Smooth muscle cell (in vitro differentiated cells): ENCODE measurements around the gene RAB24. TPM values are rescaled to one million over a fixed set of nuclear protein-coding genes. Genes with fewer than 3 reads are reported as not detected.

Experiments
- DNase-seq: peaks from one replicate; lab custom pipeline; 2025; ENCODE audit not compliant: unreplicated experiment; lab: John Stamatoyannopoulos, UW
- H2AFZ ChIP-seq: fragments of 200-600 bp; sonication (generic); 2 replicates; pipeline ENCODE4 v1.6.0; 2016; ENCODE audit warnings: antibody characterized with exemption, low read depth, mild to moderate bottlenecking
- H3F3A ChIP-seq: fragments of 200-600 bp; sonication (generic); 2 replicates; pipeline ENCODE4 v1.6.0; 2017; ENCODE audit warnings: antibody characterized with exemption, low read depth
- H3K27ac ChIP-seq: fragments of 200-600 bp; sonication (generic); 2 replicates; pipeline ENCODE4 v1.5.1; 2016; ENCODE audit warnings: low read depth, mild to moderate bottlenecking
- H3K27me3 ChIP-seq: fragments of 200-600 bp; sonication (generic); 2 replicates; pipeline ENCODE4 v1.6.1; 2016; ENCODE audit warnings: low read depth, mild to moderate bottlenecking
- H3K36me3 ChIP-seq: fragments of 200-600 bp; sonication (generic); 2 replicates; pipeline ENCODE4 v1.5.1; 2016; ENCODE audit warnings: low read depth
- H3K4me1 ChIP-seq: fragments of 200-600 bp; sonication (generic); 2 replicates; pipeline ENCODE4 v1.5.1; 2016; ENCODE audit warnings: low read depth
- H3K4me2 ChIP-seq: fragments of 200-600 bp; sonication (generic); 2 replicates; pipeline ENCODE4 v1.6.0; 2016; ENCODE audit warnings: mild to moderate bottlenecking
- H3K4me3 ChIP-seq: fragments of 200-600 bp; sonication (generic); 2 replicates; pipeline ENCODE4 v1.5.1; 2016; ENCODE audit warnings: mild to moderate bottlenecking
- H3K79me2 ChIP-seq: fragments of 200-600 bp; sonication (generic); 2 replicates; pipeline ENCODE4 v1.6.0; 2016; ENCODE audit warnings: low read depth, mild to moderate bottlenecking
- H3K9ac ChIP-seq: fragments of 200-600 bp; sonication (generic); 2 replicates; pipeline ENCODE4 v1.6.0; 2016; ENCODE audit warnings: low read depth
- H3K9me3 ChIP-seq: fragments of 200-600 bp; sonication (generic); replicated peaks from 2 replicates; pipeline ENCODE4 v1.5.1; 2016; ENCODE audit warnings: low read depth
- H4K20me1 ChIP-seq: fragments of 200-600 bp; sonication (generic); 2 replicates; pipeline ENCODE4 v1.6.0; 2016; ENCODE audit warnings: low read depth
- CTCF ChIP-seq: fragments of 200-600 bp; sonication (generic); IDR thresholded peaks from 2 replicates; pipeline ENCODE4 v1.5.1; 2017; ENCODE audit warnings: borderline replicate concordance, mild to moderate bottlenecking, antibody characterized with exemption; ENCODE audit not compliant: insufficient read depth, poor library complexity, severe bottlenecking
- WGBS: methylation state at CpG from one replicate; pipeline ENCODE4 v1.1.7; 2016; ENCODE audit warnings: low lambda C conversion rate; 5-methylcytosine and 5-hydroxymethylcytosine counted together
- polyA plus RNA-seq: library from polyadenylated mRNA; unstranded; fragments of >200 nt; fragmentation: Nextera tagmentation; extraction: Ambion mirVana; gene quantifications from 2 replicates; pipeline ENCODE4 v1.2.1, GENCODE V29; 2016
- total RNA-seq: library from RNA; depleted of rRNA; stranded (reverse); fragments of >200 nt; gene quantifications from 2 replicates; pipeline ENCODE4 v1.2.3, GENCODE V29; 2014

The RAB24 gene
- total and polyA plus RNA-seq, 2 experiments from 2014 or later, result 41.8 to 46.4 TPM

DNA sequence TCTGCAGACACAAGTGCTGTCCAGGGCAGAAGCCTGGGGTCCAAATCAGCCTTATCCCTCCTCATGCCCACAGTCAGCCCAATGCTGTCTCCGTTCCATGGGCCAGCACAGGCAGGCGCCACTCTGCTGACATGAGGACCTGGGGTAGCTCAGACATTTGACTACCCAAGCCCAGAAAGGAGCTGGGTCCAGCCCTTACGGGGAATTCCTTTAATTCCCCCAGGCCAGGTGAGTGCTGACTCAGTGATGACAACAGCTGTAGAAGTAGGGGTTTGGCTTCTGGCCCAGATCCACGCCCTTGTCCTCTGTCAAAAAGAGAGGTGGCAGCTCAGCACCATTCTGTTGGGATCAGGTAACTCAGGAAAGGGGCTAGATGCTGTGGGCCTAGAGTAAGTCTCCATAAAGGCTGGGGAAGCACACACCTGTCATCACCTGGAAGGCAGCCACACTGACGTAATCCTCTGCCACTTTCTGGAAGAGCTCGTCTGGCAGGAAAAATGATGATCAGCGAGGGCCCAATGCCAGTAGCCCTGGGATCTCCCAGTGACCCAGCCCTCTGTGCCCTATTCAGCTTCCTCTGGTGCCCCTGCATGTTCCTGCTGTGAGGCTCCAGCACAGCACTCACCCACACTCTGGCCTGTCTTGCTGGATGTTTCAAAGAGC is 1.9 kb downstream of the RAB24 start:
- H3K4me1 ChIP-seq, result peaks cover 12% of the 10 kb centered on the region
- H3K4me3 ChIP-seq, result peak overlapping the region; percentile 100
- no peak overlapping the region for H2AFZ ChIP-seq
- 72% methylated on average over 7 of the region's 7 CpGs for WGBS
- H3K27me3 ChIP-seq, result no peaks in the 10 kb centered on the region
- TF ChIP-seq CTCF, result no peak
- H3K79me2 ChIP-seq, result peaks cover 30% of the 10 kb centered on the region
- H4K20me1 ChIP-seq, result peaks cover 29% of the 10 kb centered on the region
- no peaks in the 10 kb centered on the region for H3K36me3 ChIP-seq
- peak overlapping the region; percentile 97 for H3K9ac ChIP-seq
- peaks cover 36% of the 10 kb centered on the region for H3F3A ChIP-seq
- no peak for DNase-seq
- H3K4me2 ChIP-seq, result peak overlapping the region; percentile 100
- H3K27ac ChIP-seq, result peak overlapping the region; percentile 96
- H3K9me3 ChIP-seq, result no peaks in the 10 kb centered on the region

DNA sequence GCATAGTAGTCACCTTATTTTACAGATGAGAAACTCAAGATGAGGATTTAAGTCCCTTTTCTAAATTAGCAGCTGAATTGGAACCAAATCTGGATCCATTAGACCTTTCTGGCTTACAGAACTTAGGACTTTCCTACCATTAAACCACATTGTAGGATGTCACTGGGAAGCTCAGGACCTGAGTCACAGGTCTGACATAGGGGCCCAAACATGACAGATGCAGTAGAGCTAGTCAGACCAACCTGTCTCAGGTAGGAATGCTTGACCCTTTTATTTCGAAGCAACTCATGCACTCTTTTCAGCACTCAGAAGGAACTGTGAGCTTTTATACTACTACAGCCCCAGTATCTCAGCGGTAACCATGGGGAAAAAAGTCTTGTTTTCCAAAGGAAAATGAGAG is 2.6 kb downstream of the RAB24 start:
- Histone ChIP-seq H3K27me3 (no peaks in the 10 kb centered on the region), H3K27ac (peak overlapping the region; percentile 96), H3K4me2 (peak overlapping the region; percentile 16), H3K4me3 (no peak overlapping the region), H3K36me3 (no peaks in the 10 kb centered on the region), H3K79me2 (peaks cover 30% of the 10 kb centered on the region), H3F3A (peaks cover 36% of the 10 kb centered on the region), H4K20me1 (peaks cover 29% of the 10 kb centered on the region), H3K4me1 (peaks cover 12% of the 10 kb centered on the region), H2AFZ (no peak overlapping the region), H3K9me3 (no peaks in the 10 kb centered on the region), H3K9ac (peak overlapping the region; percentile 97)
- no peak for DNase-seq
- WGBS, result 79% methylated on average over 2 of the region's 2 CpGs
- no peak for TF ChIP-seq CTCF

GRCh38 chr5:177300236-177300880 is 3.2 kb downstream of the RAB24 start:
- Histone ChIP-seq H3K9me3 (no peaks in the 10 kb centered on the region), H3K36me3 (no peaks in the 10 kb centered on the region), H3K27me3 (no peaks in the 10 kb centered on the region), H3K4me3 (no peak overlapping the region), H2AFZ (no peak overlapping the region), H3K4me2 (peak overlapping the region; percentile 16), H3K4me1 (peaks cover 12% of the 10 kb centered on the region), H3K9ac (peak overlapping the region; percentile 97), H3K79me2 (peaks cover 25% of the 10 kb centered on the region), H4K20me1 (peaks cover 24% of the 10 kb centered on the region), H3K27ac (peak overlapping the region; percentile 96), H3F3A (peaks cover 36% of the 10 kb centered on the region)
- TF ChIP-seq CTCF, result no peak
- WGBS, result 55% methylated on average over 4 of the region's 4 CpGs
- no peak for DNase-seq
